Renal cortex interstitium (tissue), 11 donors: ENCODE data around the gene ILK. TPM values are rescaled to one million over a fixed set of nuclear protein-coding genes. Genes with fewer than 3 reads are reported as not detected.

ENCODE experiments used
- DNase-seq, 11 donors: peaks; one replicate each; pipeline ENCODE4 v3.0.0-alpha.2; 2013; ENCODE audit warnings: low read depth in 9 of 11, low spot score in 4 of 11; ENCODE audit errors: extremely low read depth in 1 of 11
- polyA plus RNA-seq, 3 donors: library from polyadenylated mRNA; unstranded; fragments of 120-200 nt; gene quantifications; one replicate each; pipeline ENCODE4 v1.2.1, GENCODE V29; 2013; ENCODE audit not compliant: insufficient read length in 3 of 3

The ILK gene
- polyA plus RNA-seq, 3 donors: 137 to 165 (median 154) TPM

GRCh38 chr11:6612213-6613041, 8.9 kb downstream of the ILK start, which contains the start of gene TAF10:
Gene TAF10 (minus strand): TSS chr11:6612216. CDS start chr11:6612189, 27 bp downstream.
- DNase-seq: peak in 10 of 11 donors; percentile 83 to 95 (median 92)

DNA sequence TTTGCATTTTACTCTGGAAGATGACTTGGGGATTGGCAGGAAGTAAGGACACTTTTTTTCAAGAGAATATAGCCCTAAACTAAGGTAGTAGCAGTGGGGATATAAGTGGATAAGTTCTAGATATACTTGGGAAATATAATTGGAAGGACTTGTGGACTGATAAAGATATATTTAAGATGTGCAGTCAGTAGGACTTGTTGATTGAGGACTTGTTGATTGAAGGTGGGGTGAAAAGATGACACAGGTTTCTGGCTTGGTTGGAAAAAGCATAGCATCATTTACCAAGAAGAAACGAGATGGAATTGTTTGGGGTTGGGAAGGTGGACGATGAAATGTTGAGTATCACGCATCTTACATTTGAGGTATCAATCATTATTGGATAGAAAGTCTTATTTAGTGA, 9.9 kb downstream of the ILK start:
- no peak for DNase-seq

DNA sequence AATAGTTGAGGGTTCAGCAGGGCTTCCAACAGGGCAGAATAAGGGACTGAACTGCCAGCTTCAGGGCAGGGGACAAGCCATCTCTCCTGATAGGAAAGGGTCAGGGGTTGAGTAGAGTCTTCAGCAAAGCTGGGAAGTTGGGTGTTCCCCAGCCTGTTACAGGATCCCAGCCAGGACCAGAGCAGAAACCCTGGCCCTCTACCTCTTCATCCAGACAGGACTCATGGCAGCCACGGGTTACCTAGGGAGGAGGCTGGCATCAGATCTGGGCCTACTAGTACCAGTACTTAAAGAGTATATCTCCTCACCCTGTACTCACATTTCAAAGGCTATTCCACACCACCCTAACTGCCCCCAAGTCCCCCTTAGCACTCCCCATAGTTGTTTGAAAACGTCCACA, 10.9 kb downstream of the ILK start:
- no peak for DNase-seq

GRCh38 chr11:6615046-6615445, 11.5 kb downstream of the ILK start:
- DNase-seq: no peak

- no peak for DNase-seq
Observed at GRCh38 chr11:6615882-6616585, 12.5 kb downstream of the ILK start.

- DNase-seq: no peak
Observed at GRCh38 chr11:6616596-6617250, 13.1 kb downstream of the ILK start.

- no peak for DNase-seq
Observed at GRCh38 chr11:6617315-6617781, 13.8 kb downstream of the ILK start.

DNA sequence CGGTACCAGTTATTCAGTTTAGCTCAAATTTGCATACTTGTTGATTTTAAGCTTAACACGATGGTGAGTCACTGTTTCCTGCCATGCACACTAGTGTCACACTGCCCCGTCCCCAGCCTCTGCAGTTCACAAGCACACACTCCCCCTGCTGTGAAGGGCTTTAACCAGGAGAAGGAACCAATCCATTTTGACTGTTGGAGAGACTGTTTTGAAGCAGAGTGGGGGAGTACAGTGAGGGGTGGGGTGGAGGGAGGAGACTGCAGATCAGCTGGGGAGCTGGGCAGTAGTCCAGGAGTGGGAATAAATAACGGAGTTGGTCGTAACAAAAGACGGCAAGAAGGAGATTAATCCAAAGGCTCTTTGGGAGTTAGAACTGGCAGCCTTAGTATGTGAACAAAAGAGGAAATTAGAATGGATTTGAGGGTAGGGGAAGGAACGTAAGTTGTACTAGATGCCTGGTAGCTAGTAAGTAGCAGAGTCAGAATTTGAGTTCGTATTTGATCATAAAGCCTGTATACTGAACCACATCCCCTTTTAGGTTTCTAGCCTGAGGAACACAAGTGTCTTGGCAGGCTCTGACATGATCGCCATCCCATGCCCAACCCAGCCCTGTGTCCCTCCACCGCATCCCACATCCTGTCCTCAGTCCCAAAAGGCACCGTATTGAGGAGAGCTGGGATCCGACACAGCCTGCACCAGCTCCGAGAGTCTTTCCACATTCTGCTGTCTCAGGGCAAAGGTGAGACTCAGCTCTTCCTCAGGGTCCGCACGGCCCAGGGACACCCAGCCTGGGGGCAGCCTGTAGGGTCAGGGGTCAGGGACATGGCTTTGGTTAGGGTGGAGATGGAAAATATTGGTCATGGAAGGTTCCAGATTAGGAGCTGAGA, 14.8 kb downstream of the ILK start:
- DNase-seq: peak in 6 of 11 donors; percentile 60 to 83 (median 74)

GRCh38 chr11:6619004-6619745, 15.6 kb downstream of the ILK start, which contains the start of gene TPP1:
Gene TPP1 (minus strand): TSS chr11:6619422. CDS start chr11:6619400, 22 bp downstream.
- DNase-seq: peak; percentile 83 to 95 (median 91)

DNA sequence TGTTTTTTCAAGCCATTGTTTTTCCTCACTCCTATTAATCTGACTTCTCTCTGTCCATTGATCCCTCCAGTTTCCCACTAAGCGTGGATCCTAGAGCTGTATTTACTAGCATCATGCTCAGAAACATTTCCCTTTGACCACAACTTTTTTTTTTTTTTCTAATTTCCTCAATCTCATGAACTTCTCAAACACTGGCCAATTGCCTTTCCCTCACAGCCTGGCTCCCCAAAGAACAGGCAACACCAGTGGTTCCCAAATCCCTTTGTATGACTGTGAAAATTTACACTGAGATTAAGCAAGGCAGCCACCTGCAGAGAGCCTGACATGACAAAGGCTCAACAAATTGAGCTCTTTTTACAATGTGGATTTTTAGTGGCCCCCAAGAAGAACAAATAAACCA, 17.1 kb downstream of the ILK start:
- DNase-seq: no peak

- no peak for DNase-seq
Observed at GRCh38 chr11:6621711-6622211, 18.2 kb downstream of the ILK start.

DNA sequence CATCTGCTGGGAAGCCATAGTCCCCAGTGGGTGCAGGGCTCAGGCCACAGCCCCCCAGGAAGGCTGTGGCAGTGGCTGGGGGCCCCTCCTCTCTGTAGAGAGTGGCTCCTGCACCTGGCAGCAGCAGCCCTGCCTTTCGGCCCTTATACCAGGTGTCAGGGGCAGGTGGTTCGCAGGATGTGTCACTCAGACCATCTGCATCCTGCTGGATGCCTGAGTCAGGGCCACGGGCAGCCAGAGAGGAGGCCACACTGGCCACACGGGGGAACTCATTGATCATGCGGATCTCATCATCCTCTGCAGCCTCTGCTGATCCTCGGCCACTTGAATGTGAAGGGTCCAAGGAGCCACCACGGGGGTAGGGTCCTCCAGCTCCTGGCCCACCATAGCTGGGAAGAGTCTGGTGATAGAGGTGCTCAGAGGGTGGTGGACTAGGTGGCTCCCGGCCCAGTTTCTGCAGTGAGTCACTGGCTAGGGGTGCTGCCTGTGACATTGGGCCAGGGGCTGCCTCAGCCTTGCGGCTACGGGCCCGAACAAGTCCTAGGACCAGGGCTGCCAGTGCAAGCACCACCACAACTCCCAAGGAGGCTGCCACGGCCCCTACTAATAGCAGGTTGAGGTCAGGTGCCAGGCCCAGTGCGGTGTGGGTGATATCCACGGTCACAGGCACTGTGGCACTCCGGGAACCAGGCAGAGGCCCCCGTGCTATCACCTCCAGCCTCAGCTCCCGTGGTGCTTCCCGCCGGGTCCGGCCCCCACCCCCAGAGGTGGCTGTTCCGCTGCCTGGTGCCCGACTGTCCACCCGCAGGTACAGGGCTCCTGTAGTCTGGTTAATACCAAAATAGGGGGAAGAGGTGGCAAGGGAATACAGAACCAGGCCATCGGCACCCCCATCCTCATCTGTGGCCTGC, 18.9 kb downstream of the ILK start:
- DNase-seq: no peak

DNA sequence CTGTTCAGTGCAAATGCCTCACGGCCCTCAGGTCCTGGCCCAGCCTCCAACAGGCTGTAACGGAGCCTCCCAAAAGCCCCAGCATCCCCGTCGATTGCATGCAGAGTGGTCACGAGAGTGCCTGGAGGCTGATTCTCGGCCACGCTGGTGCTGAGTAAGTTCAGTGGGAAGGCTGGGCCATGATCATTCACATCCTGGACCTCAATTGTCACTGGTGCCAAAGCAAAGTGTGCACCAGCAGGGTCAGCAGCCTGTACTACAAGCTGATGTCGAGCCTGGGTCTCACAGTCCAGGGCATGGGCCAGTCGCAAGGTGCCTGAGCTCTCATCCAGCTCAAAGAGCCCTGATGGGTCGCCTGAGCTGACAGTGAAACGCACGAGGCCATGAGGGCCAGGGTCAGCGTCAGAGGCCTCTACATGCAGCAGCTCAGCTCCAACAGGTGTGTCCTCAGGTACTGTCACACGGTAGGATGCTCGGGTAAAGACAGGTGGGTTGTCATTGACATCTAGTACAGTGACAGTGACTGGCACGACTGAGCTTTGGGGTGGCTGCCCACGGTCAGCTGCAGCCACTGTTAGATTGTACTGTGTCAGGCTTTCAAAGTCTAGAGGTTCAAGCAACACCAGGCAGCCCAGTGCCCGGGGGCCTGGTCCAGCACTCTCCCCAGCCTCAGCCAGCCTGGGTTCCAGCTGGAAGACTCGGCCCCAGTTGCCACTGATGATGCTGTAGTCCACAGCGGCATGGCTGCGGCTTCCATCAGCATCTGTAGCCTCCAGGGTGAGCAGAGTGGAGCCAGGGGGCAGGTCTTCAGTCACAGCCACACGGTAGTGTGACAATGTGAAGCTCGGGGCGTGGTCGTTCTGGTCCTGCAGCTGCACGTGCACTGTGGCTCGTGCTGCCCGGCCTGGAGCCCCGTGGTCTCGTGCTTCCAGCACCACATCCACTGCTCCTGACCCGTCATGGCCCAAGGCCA, 20.1 kb downstream of the ILK start:
- DNase-seq: no peak

DNA sequence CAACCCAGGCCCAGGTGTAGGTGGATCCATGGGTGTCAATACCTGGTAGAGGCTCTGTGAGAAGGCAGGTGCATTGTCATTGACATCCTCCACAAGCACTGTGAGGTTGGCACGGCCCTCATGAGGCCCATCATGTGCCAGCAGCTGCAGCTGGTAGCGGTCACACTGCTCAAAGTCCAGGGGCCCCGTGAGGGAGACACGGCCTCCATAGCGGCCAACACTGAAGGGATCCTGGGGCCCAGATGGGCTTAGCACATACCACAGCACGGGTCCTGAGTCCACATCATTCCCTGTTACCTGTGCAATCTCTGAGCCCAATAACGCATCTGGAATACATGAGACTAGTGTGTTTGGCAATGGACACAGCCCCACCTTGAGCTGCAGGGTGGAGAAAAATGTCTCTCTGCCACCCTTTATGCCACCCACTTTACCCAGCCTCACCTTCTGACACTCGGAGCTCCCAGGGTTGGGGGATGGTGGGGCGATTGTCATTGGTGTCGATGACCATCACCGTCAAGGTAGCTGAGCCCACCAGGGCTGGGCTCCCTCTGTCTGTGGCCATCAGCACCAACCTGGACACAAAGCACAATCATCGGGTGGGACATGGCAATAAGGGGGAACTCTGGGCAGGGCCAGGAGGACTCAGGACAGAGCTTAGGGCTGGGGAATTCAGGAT, 21.7 kb downstream of the ILK start:
- no peak for DNase-seq

GRCh38 chr11:6625832-6626420, 22.4 kb downstream of the ILK start:
- DNase-seq: no peak
